Uterus (tissue), 4 donors: ENCODE data around the gene MLPH. TPM values are rescaled to one million over a fixed set of nuclear protein-coding genes. Genes with fewer than 3 reads are reported as not detected.

ENCODE experiments used
- DNase-seq, 2 donors: peaks; one replicate each; pipeline ENCODE4 v3.0.0-alpha.2; 2019 to 2020
- H3K27ac ChIP-seq, 2 donors: fragments of 200-600 bp; sonication (generic); 1 replicate in 1 of 2; 2 replicates in 1 of 2; pipeline ENCODE4 v1.5.1; 2016 to 2018
- H3K27me3 ChIP-seq, 2 donors: fragments of 200-600 bp; sonication (generic); one replicate each; pipeline ENCODE4 v1.5.1; 2018 to 2019; ENCODE audit warnings: control low read depth in 1 of 2
- H3K36me3 ChIP-seq, 2 donors: fragments of 200-600 bp; sonication (generic); one replicate each; pipeline ENCODE4 v1.5.1; 2019; ENCODE audit warnings: control low read depth in 1 of 2
- H3K4me1 ChIP-seq, 2 donors: fragments of 200-600 bp; sonication (generic); one replicate each; pipeline ENCODE4 v1.5.1; 2018 to 2019; ENCODE audit warnings: control low read depth in 1 of 2
- H3K4me3 ChIP-seq, 2 donors: fragments of 200-600 bp; sonication (generic); 1 replicate in 1 of 2; 2 replicates in 1 of 2; pipeline ENCODE4 v1.5.1; 2018 to 2019; ENCODE audit warnings: mild to moderate bottlenecking in 1 of 2
- H3K9me3 ChIP-seq, 2 donors: fragments of 200-600 bp; sonication (generic); one replicate each; pipeline ENCODE4 v1.5.1; 2019; ENCODE audit warnings: control low read depth in 1 of 2
- POLR2A ChIP-seq, 2 donors: fragments of 450-650 bp; IDR thresholded peaks; one replicate each; pipeline ENCODE4 v1.6.1; 2016; ENCODE audit warnings: antibody characterized with exemption in 2 of 2, mild to moderate bottlenecking in 1 of 2, moderate library complexity in 1 of 2
- intact Hi-C: fragments of 100-400 bp; cut with DNase I; formaldehyde crosslinking; loops from one replicate; pipeline ENCODE4 v1.15.1; 2023; ENCODE audit warnings: low total_unique reads
- total RNA-seq, 4 donors: library from RNA; depleted of rRNA in 3 of 4; stranded (reverse); fragments of >200 nt in 3 of 4; gene quantifications; one replicate each; pipeline versions ENCODE4 v1.1.0 to v1.2.4, GENCODE V29; 2014 to 2023
- TF ChIP-seq, protein P1 (sequence below), 4 experiments: fragments of 200-600 bp in 2 of 4; fragments of 450-650 bp in 2 of 4; sonication (generic) in 2 of 4; IDR thresholded peaks; one replicate each; pipeline ENCODE4 v1.5.1; 2016 to 2019; ENCODE audit warnings: antibody characterized with exemption in 4 of 4, mild to moderate bottlenecking in 2 of 4, moderate library complexity in 1 of 4
- donor health status: DM: yes; HTN: yes; CAD: no.

Gene MLPH
- total RNA-seq, 4 donors from 2014 or later, result 1.2 to 16.5 (median 8.9) TPM

DNA sequence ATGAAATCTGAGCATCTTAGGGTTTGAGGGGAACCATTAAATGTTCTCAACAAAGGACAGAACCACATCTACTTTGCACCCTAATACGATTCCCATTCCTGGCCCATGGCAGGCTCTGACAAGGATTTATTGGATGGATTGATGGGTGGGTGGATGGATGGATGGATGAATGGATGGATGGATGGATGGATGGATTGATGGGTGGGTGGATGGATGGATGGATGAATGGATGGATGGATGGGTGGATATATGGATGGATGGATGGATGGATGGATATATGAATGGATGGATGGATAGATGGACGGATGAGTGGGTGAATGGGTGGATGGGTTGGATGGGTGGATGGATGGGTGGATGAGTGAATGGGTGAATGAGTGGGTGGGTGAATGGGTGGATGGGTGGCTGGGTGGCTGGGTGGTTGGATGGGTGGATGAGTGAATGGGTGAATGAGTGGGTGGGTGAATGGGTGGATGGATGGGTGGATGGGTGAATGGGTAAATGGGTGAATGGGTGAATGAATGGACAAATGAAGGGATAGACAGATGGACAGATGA, 29.6 kb upstream of the MLPH start:
- no peak for TF ChIP-seq POLR2A (IDR thresholded peaks at IDR 0.05)
- TF ChIP-seq, protein P1, sequence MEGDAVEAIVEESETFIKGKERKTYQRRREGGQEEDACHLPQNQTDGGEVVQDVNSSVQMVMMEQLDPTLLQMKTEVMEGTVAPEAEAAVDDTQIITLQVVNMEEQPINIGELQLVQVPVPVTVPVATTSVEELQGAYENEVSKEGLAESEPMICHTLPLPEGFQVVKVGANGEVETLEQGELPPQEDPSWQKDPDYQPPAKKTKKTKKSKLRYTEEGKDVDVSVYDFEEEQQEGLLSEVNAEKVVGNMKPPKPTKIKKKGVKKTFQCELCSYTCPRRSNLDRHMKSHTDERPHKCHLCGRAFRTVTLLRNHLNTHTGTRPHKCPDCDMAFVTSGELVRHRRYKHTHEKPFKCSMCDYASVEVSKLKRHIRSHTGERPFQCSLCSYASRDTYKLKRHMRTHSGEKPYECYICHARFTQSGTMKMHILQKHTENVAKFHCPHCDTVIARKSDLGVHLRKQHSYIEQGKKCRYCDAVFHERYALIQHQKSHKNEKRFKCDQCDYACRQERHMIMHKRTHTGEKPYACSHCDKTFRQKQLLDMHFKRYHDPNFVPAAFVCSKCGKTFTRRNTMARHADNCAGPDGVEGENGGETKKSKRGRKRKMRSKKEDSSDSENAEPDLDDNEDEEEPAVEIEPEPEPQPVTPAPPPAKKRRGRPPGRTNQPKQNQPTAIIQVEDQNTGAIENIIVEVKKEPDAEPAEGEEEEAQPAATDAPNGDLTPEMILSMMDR (IDR thresholded peaks at IDR 0.05), result no peak
- intact Hi-C loops, result no loop called here

DNA sequence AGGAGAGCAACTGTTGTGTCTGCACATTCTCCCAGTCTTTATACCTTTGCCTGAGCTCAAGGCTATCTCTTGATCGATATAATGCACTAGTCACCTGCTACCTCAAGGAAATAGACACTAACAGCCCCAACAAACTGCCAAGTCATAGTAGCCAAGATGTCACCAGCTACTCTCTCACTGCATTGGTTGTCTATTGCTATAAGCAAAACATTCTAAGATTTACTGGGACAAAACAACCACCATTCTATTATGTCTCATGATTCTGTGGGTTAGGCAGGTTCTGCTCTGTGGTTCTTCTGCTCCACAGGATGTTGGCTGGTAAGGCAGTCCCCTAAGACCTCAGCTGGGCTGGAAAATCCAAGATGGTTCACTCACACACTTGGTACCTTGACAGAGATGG, 28.5 kb upstream of the MLPH start:
- TF ChIP-seq, protein P1 (IDR thresholded peaks at IDR 0.05), result no peak
- no peak for TF ChIP-seq POLR2A (IDR thresholded peaks at IDR 0.05)
- Histone ChIP-seq H3K4me3 (no peak overlapping the region), H3K4me1 (peaks cover 4 to 7% of the 10 kb centered on the region in 2 donors), H3K27me3 (no peaks in the 10 kb centered on the region), H3K27ac (no peak overlapping the region), H3K36me3 (no peaks in the 10 kb centered on the region), H3K9me3 (no peaks in the 10 kb centered on the region)
- intact Hi-C loops, result no loop called here
- no peak for DNase-seq

More for the DNA sequence above, 29.6 kb upstream of the MLPH start:
- H3K27ac ChIP-seq, result no peak overlapping the region
- no peak overlapping the region for H3K4me3 ChIP-seq
- DNase-seq, result no peak
- H3K27me3 ChIP-seq, result no peaks in the 10 kb centered on the region
- H3K9me3 ChIP-seq, result no peaks in the 10 kb centered on the region
- peaks cover 4 to 7% of the 10 kb centered on the region in 2 donors for H3K4me1 ChIP-seq
- no peaks in the 10 kb centered on the region for H3K36me3 ChIP-seq

DNA sequence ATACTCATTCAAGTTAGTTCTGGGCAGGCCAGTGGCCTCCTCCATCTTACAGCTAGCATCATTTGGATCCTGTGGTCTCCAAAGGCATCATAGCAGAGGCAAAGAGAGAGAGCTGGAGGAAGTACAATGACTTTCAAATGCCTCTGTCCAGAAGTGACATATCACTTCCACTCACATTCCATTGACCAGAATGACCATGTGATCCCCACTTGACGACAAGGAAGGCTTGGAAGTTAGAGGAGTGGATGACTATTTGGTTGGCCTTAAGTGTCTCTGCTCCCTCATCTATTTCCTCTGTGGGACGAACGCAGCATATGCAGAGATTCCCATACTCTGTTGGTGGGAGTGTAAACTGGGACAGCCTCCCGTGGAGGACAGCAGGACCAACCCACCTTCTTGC, 27.8 kb upstream of the MLPH start:
- Histone ChIP-seq H3K9me3 (no peaks in the 10 kb centered on the region), H3K27ac (no peak overlapping the region), H3K27me3 (no peaks in the 10 kb centered on the region), H3K4me1 (peaks cover 4 to 7% of the 10 kb centered on the region in 2 donors), H3K4me3 (no peak overlapping the region), H3K36me3 (no peaks in the 10 kb centered on the region)
- no peak for TF ChIP-seq POLR2A (IDR thresholded peaks at IDR 0.05)
- TF ChIP-seq, protein P1 (IDR thresholded peaks at IDR 0.05), result no peak
- DNase-seq, result no peak
- intact Hi-C loops, result no loop called here

DNA sequence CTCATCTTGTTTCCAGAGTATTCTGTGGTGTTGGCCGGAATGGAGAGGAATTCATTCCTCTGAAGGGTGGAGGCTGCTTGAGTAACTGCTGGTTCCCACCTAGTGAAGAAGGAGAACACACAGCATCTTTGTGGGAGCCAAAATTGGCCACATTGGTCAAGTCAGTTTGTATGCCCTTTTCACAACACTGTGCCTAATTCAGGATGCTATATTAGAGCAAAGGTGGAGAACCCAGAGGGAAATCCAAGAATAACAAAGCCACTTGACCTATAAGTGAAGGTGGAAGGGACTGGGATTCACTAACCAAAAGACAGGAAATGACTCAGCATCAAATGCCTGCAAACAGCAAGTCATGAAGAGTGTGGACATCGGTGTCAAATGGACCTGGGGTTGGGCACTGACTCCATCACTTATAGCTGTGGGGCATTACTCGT, 27.3 kb upstream of the MLPH start:
- no peak for DNase-seq
- intact Hi-C loops, result no loop called here
- H3K9me3 ChIP-seq, result no peaks in the 10 kb centered on the region
- no peaks in the 10 kb centered on the region for H3K36me3 ChIP-seq
- no peaks in the 10 kb centered on the region for H3K27me3 ChIP-seq
- TF ChIP-seq POLR2A (IDR thresholded peaks at IDR 0.05), result no peak
- TF ChIP-seq, protein P1 (IDR thresholded peaks at IDR 0.05), result no peak
- no peak overlapping the region for H3K27ac ChIP-seq
- peaks cover 4 to 7% of the 10 kb centered on the region in 2 donors for H3K4me1 ChIP-seq
- no peak overlapping the region for H3K4me3 ChIP-seq

DNA sequence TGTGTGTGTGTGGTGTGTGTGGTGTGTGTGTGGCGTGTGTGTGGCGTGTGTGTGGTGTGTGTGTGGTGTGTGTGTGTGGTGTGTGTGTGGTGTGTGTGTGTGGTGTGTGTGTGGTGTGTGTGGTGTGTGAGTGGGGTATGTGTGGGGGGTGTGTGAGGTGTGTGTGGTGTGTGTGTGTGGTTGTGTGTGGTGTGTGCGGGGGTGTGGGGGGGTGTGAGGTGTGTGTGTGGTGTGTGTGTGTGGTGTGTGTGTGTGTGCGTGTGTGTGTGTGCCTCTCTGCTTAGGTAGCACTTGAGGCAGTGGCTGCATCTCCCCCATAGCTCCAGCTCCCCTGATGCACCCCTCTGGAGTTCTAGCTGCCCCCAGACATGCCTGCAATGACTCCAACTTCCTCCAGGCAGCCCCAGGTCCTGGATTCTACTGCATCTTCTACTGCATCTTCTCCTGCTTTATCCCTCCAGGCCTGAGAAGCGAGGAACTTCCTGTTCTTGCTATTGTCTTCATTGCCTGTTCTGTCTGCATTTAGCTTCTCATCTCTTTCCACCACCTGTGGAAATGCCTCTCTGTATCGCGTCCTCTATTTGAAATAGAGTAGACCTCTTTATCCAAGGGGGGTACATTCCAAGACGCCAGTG, 22.2 kb upstream of the MLPH start:
- DNase-seq, result no peak
- Histone ChIP-seq H3K27ac (no peak overlapping the region), H3K4me3 (no peak overlapping the region), H3K4me1 (no peaks in the 10 kb centered on the region), H3K27me3 (no peaks in the 10 kb centered on the region), H3K9me3 (no peaks in the 10 kb centered on the region), H3K36me3 (no peaks in the 10 kb centered on the region)
- intact Hi-C loops, result no loop called here
- TF ChIP-seq, protein P1 (IDR thresholded peaks at IDR 0.05), result no peak
- TF ChIP-seq POLR2A (IDR thresholded peaks at IDR 0.05), result no peak
